HCT116 (cell line): ENCODE measurements around the gene PIK3C3. TPM values are rescaled to one million over a fixed set of nuclear protein-coding genes. Genes with fewer than 3 reads are reported as not detected.

Source experiments
- ATAC-seq: fragments of 200-7000 bp; cut with Tn5 transposase; 2 replicates; pipeline ENCODE4 v1.9.1; 2020; ENCODE audit warnings: mild to moderate bottlenecking, moderate library complexity
- BruUV-seq: library from RNA; stranded (reverse); fragments of 400-500 nt; replicated peaks from 2 replicates; lab custom pipeline; 2021; lab: Mats Ljungman, UMichigan
- CTCF ChIA-PET: fragments of 300-600 bp; sonication (Branson Sonifier 250); formaldehyde crosslinking; loops from one replicate; lab custom pipeline; 2021; ENCODE audit warnings: antibody characterized with exemption; lab: Charles Lee
- POLR2A ChIA-PET: fragments of 300-600, 350-600 bp; sonication (Branson Sonifier 250); formaldehyde crosslinking; loops from one replicate; lab custom pipeline; 2021; ENCODE audit warnings: antibody characterized with exemption; lab: Charles Lee
- RAD21 ChIA-PET, 2 experiments: fragments of 300-600 bp; sonication (Branson Sonifier 250); formaldehyde crosslinking; loops; one replicate each; lab custom pipeline; 2023; ENCODE audit warnings: low total read pairs in 2 of 2; ENCODE audit not compliant: uncharacterized antibody in 2 of 2, unreplicated experiment in 2 of 2, low non-redundant PET in 1 of 2; lab: Charles Lee
- DNase-seq: peaks from one replicate; pipeline ENCODE4 v3.0.0-alpha.2; 2010; ENCODE audit warnings: low read depth, low spot score
- H2AFZ ChIP-seq: fragments of 200-600 bp; shearing (Covaris generic), sonication (generic); 2 replicates; pipeline ENCODE4 v1.6.1; 2017; ENCODE audit warnings: low read depth, mixed run types, mixed read lengths, antibody characterized with exemption, low read length; ENCODE audit not compliant: poor library complexity, severe bottlenecking
- H3K27ac ChIP-seq: 2 replicates; pipeline ENCODE4 v1.5.1; 2012; ENCODE audit warnings: low read depth, low read length
- H3K27me3 ChIP-seq: fragments of 200-600 bp; sonication (generic); 2 replicates; pipeline ENCODE4 v1.6.1; 2016; ENCODE audit warnings: mixed run types, low read length, mixed read lengths; ENCODE audit not compliant: insufficient read depth
- H3K36me3 ChIP-seq, 2 experiments: fragments of 200-500 bp in 1 of 2; fragments of 200-600 bp in 1 of 2; sonication (Bioruptor generic) in 1 of 2; sonication (generic) in 1 of 2; 2 replicates each; pipeline versions ENCODE4 v1.5.1 to v1.6.1; 2014 to 2016; ENCODE audit warnings: low read length in 2 of 2, inconsistent platforms in 1 of 2, mixed read lengths in 1 of 2, mixed run types in 1 of 2; ENCODE audit not compliant: insufficient read depth in 2 of 2, control insufficient read depth in 1 of 2
- H3K4me1 ChIP-seq, 2 experiments: fragments of 200-600 bp in 1 of 2; sonication (generic) in 1 of 2; 2 replicates each; pipeline versions ENCODE4 v1.5.1 to v1.6.1; 2012 to 2017; ENCODE audit warnings: low read length in 2 of 2, inconsistent platforms in 1 of 2, mild to moderate bottlenecking in 1 of 2, mixed read lengths in 1 of 2, mixed run types in 1 of 2, moderate library complexity in 1 of 2; ENCODE audit not compliant: insufficient read depth in 2 of 2, control insufficient read depth in 1 of 2
- H3K4me2 ChIP-seq: fragments of 200-600 bp; sonication (generic); 2 replicates; pipeline ENCODE4 v1.6.1; 2017; ENCODE audit warnings: mixed run types, low read length, mixed read lengths
- H3K4me3 ChIP-seq, 2 experiments: fragments of 200-600 bp in 1 of 2; sonication (generic) in 1 of 2; replicated peaks in 1 of 2; 2 replicates each; pipeline ENCODE4 v1.5.1; 2011 to 2016; ENCODE audit warnings: low read length in 2 of 2, control low read depth in 1 of 2, low read depth in 1 of 2, mild to moderate bottlenecking in 1 of 2, mixed read lengths in 1 of 2, mixed run types in 1 of 2
- H3K79me2 ChIP-seq: fragments of 200-600 bp; sonication (generic); 2 replicates; pipeline ENCODE4 v1.6.1; 2017; ENCODE audit warnings: mild to moderate bottlenecking, mixed run types, low read length, moderate library complexity, mixed read lengths; ENCODE audit not compliant: insufficient read depth
- H3K9ac ChIP-seq: fragments of 200-600 bp; sonication (generic); 2 replicates; pipeline ENCODE4 v1.6.1; 2016; ENCODE audit warnings: low read length, mixed read lengths
- H3K9me2 ChIP-seq: fragments of 200-600 bp; sonication (generic), shearing (Covaris generic); 2 replicates; pipeline ENCODE4 v1.6.1; 2017; ENCODE audit warnings: mixed run types, mild to moderate bottlenecking, moderate library complexity; ENCODE audit not compliant: insufficient read depth
- H3K9me3 ChIP-seq, 2 experiments: fragments of 200-500 bp in 1 of 2; fragments of 200-600 bp in 1 of 2; sonication (Bioruptor generic) in 1 of 2; sonication (generic) in 1 of 2; 2 replicates each; pipeline ENCODE4 v1.6.1; 2014 to 2017; ENCODE audit warnings: low read length in 2 of 2, mixed read lengths in 2 of 2, inconsistent platforms in 1 of 2, low read depth in 1 of 2, mild to moderate bottlenecking in 1 of 2, mixed run types in 1 of 2, moderate library complexity in 1 of 2; ENCODE audit not compliant: control insufficient read depth in 1 of 2, insufficient read depth in 1 of 2
- H4K20me1 ChIP-seq: fragments of 200-600 bp; sonication (generic), shearing (Covaris generic); 2 replicates; pipeline ENCODE4 v1.6.1; 2017; ENCODE audit warnings: mixed run types, mild to moderate bottlenecking, moderate library complexity; ENCODE audit not compliant: insufficient read depth
- ATF3 ChIP-seq: IDR thresholded peaks from 2 replicates; pipeline ENCODE4 v1.6.1; 2012
- CBX3 ChIP-seq: IDR thresholded peaks from 2 replicates; pipeline ENCODE4 v1.6.1; 2012; ENCODE audit warnings: low read depth
- CEBPB ChIP-seq: IDR thresholded peaks from 2 replicates; pipeline ENCODE4 v1.6.1; 2012; ENCODE audit warnings: low read depth
- EGR1 ChIP-seq: IDR thresholded peaks from 2 replicates; pipeline ENCODE4 v1.6.1; 2012; ENCODE audit warnings: low read depth
- ELF1 ChIP-seq: IDR thresholded peaks from 2 replicates; pipeline ENCODE4 v1.6.1; 2012; ENCODE audit warnings: low read depth, borderline replicate concordance
- EZH2 ChIP-seq: fragments of 200-600 bp; sonication (generic); IDR thresholded peaks from 2 replicates; pipeline ENCODE4 v1.6.1; 2017; ENCODE audit warnings: antibody characterized with exemption, mixed run types
- FOSL1 ChIP-seq: IDR thresholded peaks from 2 replicates; pipeline ENCODE4 v1.6.1; 2012; ENCODE audit warnings: low read depth
- JUND ChIP-seq: IDR thresholded peaks from 2 replicates; pipeline ENCODE4 v1.6.1; 2012
- MAX ChIP-seq: IDR thresholded peaks from 2 replicates; pipeline ENCODE4 v1.6.1; 2012
- POLR2A ChIP-seq: IDR thresholded peaks from 2 replicates; pipeline ENCODE4 v1.7.0; 2011; ENCODE audit warnings: borderline replicate concordance; ENCODE audit not compliant: insufficient read depth, insufficient read length; ENCODE audit errors: extremely low read depth
- POLR2AphosphoS5 ChIP-seq: IDR thresholded peaks from 2 replicates; pipeline ENCODE4 v1.6.1; 2011; ENCODE audit warnings: mild to moderate bottlenecking, low read depth, low read length, moderate library complexity
- SP1 ChIP-seq: IDR thresholded peaks from 2 replicates; pipeline ENCODE4 v1.6.1; 2012; ENCODE audit warnings: low read depth
- SRF ChIP-seq: IDR thresholded peaks from 2 replicates; pipeline ENCODE4 v1.6.1; 2012; ENCODE audit warnings: low read depth
- TCF7L2 ChIP-seq: IDR thresholded peaks from 2 replicates; pipeline ENCODE4 v1.7.0; 2011; ENCODE audit warnings: borderline replicate concordance, inconsistent platforms; ENCODE audit not compliant: insufficient read depth, insufficient read length; ENCODE audit errors: extremely low read depth
- YY1 ChIP-seq: IDR thresholded peaks from 2 replicates; pipeline ENCODE4 v1.6.1; 2011; ENCODE audit warnings: low read length, low read depth, moderate library complexity, mild to moderate bottlenecking; ENCODE audit not compliant: insufficient replicate concordance; ENCODE audit errors: extremely low read depth
- ZFX ChIP-seq: fragments of 450-650 bp; IDR thresholded peaks from 2 replicates; pipeline ENCODE4 v1.6.1; 2017
- ZNF274 ChIP-seq: fragments of 200-500 bp; sonication (Bioruptor generic); IDR thresholded peaks from 2 replicates; pipeline ENCODE4 v1.6.1; 2014; ENCODE audit warnings: mild to moderate bottlenecking, low read depth, low read length, inconsistent platforms
- intact Hi-C: fragments of 100-400 bp; cut with micrococcal nuclease; formaldehyde crosslinking; loops from 2 replicates; pipeline ENCODE4 v1.10.0; 2022
- total RNA-seq: library from RNA; stranded (reverse); gene quantifications from one replicate; pipeline ENCODE4 v1.2.1, GENCODE V29; 2021; ENCODE audit not compliant: unreplicated experiment
- TF ChIP-seq, protein P1 (sequence below): IDR thresholded peaks from 2 replicates; pipeline ENCODE4 v1.6.1; 2011; ENCODE audit warnings: mild to moderate bottlenecking, low read length, moderate library complexity; ENCODE audit not compliant: insufficient replicate concordance; ENCODE audit errors: extremely low read depth
- TF ChIP-seq, protein P2 (sequence below): IDR thresholded peaks from 2 replicates; pipeline ENCODE4 v1.6.1; 2012; ENCODE audit warnings: low read depth

Gene PIK3C3
- total RNA-seq, 1 experiment from 2014 or later = 40.4 TPM

DNA sequence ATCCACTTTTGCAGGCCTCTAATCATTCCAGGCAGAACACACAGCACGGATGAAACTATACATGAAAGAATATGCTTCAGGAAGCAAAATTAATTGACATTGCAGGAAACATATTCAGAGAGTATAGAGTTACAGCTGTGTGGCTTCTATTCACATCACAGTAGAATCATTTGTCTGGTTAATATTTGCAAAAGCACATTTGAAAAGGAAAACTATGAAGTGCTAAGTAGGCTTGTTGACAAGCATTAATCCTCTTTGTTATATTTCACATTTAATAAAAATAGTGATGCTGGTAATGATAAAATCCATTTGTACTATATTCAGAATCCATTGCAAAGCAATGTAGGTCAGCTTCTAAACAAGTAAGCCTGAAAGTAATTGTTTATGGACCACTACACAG lies 32.2 kb upstream of the PIK3C3 start:
- no peak overlapping the region for H3K4me2 ChIP-seq
- no peaks in the 10 kb centered on the region for H3K9me3 ChIP-seq
- no peaks in the 10 kb centered on the region for H3K36me3 ChIP-seq
- RAD21 ChIA-PET = no interaction called here
- POLR2A ChIA-PET = no interaction called here
- no peak overlapping the region for H3K4me3 ChIP-seq
- no TSS peak for BruUV-seq
- no peak overlapping the region for H3K27ac ChIP-seq
- H3K79me2 ChIP-seq = no peaks in the 10 kb centered on the region
- no peaks in the 10 kb centered on the region for H3K4me1 ChIP-seq
- intact Hi-C loops = no loop called here
- H4K20me1 ChIP-seq = no peaks in the 10 kb centered on the region
- no peak overlapping the region for H3K9ac ChIP-seq
- TF ChIP-seq, protein P1, sequence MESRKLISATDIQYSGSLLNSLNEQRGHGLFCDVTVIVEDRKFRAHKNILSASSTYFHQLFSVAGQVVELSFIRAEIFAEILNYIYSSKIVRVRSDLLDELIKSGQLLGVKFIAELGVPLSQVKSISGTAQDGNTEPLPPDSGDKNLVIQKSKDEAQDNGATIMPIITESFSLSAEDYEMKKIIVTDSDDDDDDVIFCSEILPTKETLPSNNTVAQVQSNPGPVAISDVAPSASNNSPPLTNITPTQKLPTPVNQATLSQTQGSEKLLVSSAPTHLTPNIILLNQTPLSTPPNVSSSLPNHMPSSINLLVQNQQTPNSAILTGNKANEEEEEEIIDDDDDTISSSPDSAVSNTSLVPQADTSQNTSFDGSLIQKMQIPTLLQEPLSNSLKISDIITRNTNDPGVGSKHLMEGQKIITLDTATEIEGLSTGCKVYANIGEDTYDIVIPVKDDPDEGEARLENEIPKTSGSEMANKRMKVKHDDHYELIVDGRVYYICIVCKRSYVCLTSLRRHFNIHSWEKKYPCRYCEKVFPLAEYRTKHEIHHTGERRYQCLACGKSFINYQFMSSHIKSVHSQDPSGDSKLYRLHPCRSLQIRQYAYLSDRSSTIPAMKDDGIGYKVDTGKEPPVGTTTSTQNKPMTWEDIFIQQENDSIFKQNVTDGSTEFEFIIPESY = no peak
- TF ChIP-seq POLR2AphosphoS5 (no peak), TCF7L2 (no peak), EZH2 (no peak), SP1 (no peak), CEBPB (no peak), ELF1 (no peak), EGR1 (no peak), POLR2A (no peak), CBX3 (no peak), ZNF274 (no peak), JUND (no peak), FOSL1 (no peak), YY1 (no peak), SRF (no peak), ZFX (no peak), ATF3 (no peak), MAX (no peak)
- TF ChIP-seq, protein P2, sequence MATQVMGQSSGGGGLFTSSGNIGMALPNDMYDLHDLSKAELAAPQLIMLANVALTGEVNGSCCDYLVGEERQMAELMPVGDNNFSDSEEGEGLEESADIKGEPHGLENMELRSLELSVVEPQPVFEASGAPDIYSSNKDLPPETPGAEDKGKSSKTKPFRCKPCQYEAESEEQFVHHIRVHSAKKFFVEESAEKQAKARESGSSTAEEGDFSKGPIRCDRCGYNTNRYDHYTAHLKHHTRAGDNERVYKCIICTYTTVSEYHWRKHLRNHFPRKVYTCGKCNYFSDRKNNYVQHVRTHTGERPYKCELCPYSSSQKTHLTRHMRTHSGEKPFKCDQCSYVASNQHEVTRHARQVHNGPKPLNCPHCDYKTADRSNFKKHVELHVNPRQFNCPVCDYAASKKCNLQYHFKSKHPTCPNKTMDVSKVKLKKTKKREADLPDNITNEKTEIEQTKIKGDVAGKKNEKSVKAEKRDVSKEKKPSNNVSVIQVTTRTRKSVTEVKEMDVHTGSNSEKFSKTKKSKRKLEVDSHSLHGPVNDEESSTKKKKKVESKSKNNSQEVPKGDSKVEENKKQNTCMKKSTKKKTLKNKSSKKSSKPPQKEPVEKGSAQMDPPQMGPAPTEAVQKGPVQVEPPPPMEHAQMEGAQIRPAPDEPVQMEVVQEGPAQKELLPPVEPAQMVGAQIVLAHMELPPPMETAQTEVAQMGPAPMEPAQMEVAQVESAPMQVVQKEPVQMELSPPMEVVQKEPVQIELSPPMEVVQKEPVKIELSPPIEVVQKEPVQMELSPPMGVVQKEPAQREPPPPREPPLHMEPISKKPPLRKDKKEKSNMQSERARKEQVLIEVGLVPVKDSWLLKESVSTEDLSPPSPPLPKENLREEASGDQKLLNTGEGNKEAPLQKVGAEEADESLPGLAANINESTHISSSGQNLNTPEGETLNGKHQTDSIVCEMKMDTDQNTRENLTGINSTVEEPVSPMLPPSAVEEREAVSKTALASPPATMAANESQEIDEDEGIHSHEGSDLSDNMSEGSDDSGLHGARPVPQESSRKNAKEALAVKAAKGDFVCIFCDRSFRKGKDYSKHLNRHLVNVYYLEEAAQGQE = no peak
- peaks cover 9% of the 10 kb centered on the region for H3K27me3 ChIP-seq
- no peak overlapping the region for H2AFZ ChIP-seq
- CTCF ChIA-PET = no interaction called here
- ATAC-seq (no peak), DNase-seq (no peak)
- H3K9me2 ChIP-seq = no peaks in the 10 kb centered on the region
